Uterus (tissue), 2 donors: Measurements from ENCODE around the gene CNDP2.

Experiments used
- POLR2A ChIP-seq, 2 donors: fragments of 450-650 bp; IDR thresholded peaks; one replicate each; pipeline ENCODE4 v1.6.1; 2016; ENCODE audit warnings: antibody characterized with exemption in 2 of 2, mild to moderate bottlenecking in 1 of 2, moderate library complexity in 1 of 2
- TF ChIP-seq, protein P1 (sequence below), 4 experiments: fragments of 200-600 bp in 2 of 4; fragments of 450-650 bp in 2 of 4; sonication (generic) in 2 of 4; IDR thresholded peaks; one replicate each; pipeline ENCODE4 v1.5.1; 2016 to 2019; ENCODE audit warnings: antibody characterized with exemption in 4 of 4, mild to moderate bottlenecking in 2 of 4, moderate library complexity in 1 of 4

DNA sequence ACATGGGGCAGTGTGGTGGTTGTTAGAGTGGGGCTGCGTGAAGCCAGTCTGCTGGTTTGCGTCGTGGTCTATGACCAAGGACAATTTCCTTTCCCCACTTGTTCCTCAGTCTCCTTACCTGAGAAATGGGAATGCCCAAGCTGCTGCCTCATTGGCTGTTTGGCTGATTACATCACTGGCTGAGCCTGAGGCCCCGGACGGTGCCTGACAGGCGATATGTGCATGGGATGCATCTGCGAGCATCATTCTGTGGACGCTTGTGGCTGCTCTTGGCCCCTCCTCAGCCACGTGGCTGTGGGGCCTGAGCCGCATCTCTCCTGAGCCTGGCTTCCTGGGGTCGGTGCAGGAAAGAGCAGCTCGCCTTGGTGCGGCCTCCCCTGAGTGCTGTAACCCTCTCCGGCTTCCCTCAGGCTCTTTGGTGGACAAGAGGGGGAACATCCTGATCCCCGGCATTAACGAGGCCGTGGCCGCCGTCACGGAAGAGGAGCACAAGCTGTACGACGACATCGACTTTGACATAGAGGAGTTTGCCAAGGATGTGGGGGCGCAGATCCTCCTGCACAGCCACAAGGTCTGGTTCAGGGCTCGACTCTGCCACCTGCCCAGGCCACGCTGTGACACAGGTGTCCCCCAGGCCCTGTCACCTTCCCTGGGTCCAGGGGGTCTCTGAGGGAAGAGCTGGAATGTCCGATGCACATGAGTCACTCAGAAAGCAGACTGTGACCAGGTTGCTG lies 17.2 kb downstream of the CNDP2 start:
- TF ChIP-seq, protein P1, sequence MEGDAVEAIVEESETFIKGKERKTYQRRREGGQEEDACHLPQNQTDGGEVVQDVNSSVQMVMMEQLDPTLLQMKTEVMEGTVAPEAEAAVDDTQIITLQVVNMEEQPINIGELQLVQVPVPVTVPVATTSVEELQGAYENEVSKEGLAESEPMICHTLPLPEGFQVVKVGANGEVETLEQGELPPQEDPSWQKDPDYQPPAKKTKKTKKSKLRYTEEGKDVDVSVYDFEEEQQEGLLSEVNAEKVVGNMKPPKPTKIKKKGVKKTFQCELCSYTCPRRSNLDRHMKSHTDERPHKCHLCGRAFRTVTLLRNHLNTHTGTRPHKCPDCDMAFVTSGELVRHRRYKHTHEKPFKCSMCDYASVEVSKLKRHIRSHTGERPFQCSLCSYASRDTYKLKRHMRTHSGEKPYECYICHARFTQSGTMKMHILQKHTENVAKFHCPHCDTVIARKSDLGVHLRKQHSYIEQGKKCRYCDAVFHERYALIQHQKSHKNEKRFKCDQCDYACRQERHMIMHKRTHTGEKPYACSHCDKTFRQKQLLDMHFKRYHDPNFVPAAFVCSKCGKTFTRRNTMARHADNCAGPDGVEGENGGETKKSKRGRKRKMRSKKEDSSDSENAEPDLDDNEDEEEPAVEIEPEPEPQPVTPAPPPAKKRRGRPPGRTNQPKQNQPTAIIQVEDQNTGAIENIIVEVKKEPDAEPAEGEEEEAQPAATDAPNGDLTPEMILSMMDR (IDR thresholded peaks at IDR 0.05) = no peak
- no peak for TF ChIP-seq POLR2A (IDR thresholded peaks at IDR 0.05)
